ENCODE results near the gene ALKBH2. TPM values are rescaled to one million over a fixed set of nuclear protein-coding genes. Genes with fewer than 3 reads are reported as not detected.

The ALKBH2 gene
- polyA plus RNA-seq, 3 donors: 3.7 to 13.0 (median 4.5) TPM

DNA sequence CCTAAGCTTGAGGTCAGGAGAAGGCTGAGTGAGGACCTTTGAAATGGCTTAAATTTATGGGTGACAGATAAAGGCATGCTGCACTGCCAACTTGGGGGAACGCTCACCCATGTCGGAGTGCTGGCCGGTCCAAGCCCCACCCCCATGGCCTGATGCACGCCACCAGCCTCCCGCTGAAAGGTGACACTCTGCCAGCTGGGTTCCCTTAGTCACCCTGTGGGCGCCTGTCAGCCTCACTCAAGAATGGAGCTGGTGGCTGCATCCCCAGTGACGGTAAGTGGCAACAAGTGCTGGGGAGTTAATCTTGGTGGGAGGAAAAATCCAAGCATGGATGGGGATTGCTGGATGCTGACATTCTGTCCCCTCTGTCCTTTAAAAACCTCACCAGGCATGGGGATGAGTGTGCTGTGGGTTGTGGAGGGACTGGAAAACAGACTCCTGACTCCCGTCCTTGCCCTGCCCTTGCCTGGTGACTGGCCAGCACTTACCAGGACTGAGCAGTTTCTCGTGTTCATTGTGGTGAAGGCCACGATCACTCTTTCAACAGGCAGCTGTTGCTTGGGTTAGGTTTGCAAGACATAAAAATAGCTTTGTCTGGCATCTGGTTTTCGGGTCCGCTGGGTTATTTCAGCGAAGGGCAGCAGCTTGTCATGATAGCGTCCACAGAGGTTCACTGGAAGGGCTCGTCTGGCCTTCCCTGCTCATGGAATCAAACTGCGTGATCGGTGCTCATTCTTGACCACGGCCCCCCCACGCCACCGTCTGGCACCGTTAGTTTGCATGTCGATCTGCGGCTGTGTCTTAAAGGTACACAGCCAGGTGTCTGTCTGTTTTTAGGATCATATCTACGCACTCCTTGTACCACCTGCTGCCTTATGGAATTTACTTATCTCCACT, 38.1 kb upstream of the ALKBH2 start:
- no peak overlapping the region for H2AFZ ChIP-seq (ENCODE audit: insufficient read depth, low read depth, low read length, poor library complexity, severe bottlenecking)

More for the DNA sequence above, 38.1 kb upstream of the ALKBH2 start:
- WGBS (ENCODE audit: insufficient coverage): 85% methylated on average over 16 of the region's 24 CpGs
- Mint-ChIP-seq H3K9me3 (peaks cover 0 to 6% (median 2%) of the 10 kb centered on the region in 7 donors), H3K27ac (no peak overlapping the region), H3K36me3 (no peaks in the 10 kb centered on the region), H3K4me3 (no peak overlapping the region), H3K27me3 (ENCODE audit: low read depth in 3 of 3) (peaks cover 0 to 2% (median 0%) of the 10 kb centered on the region in 3 donors), H3K4me1 (no peaks in the 10 kb centered on the region)
- no peak overlapping the region for H3K27ac ChIP-seq (ENCODE audit: low read depth in 1 of 2, low read length in 2 of 2)
- H4K20me1 ChIP-seq (ENCODE audit: insufficient read depth, low read length): no peaks in the 10 kb centered on the region
- H3K36me3 ChIP-seq (replicated peaks in 1 of 2; ENCODE audit: control insufficient read depth in 1 of 2, insufficient read depth in 2 of 2, low read length in 2 of 2): no peaks in the 10 kb centered on the region
- no peaks in the 10 kb centered on the region for H3K9me3 ChIP-seq (replicated peaks in 1 of 2; ENCODE audit: control insufficient read depth in 1 of 2, insufficient read depth in 1 of 2, low read length in 2 of 2)
- intact Hi-C loops (cut with micrococcal nuclease): loop anchor here in 1 of 2 donors (5.0 kb wide), 1 partner anchor 261 kb away; no protein-coding TSS in a partner anchor
- no peak overlapping the region for H3K9ac ChIP-seq (ENCODE audit: insufficient read depth, low read length, poor library complexity, severe bottlenecking)
- no peak for DNase-seq
- H3K79me2 ChIP-seq (ENCODE audit: insufficient read depth, low read length): no peaks in the 10 kb centered on the region
- TF ChIP-seq, protein P1, sequence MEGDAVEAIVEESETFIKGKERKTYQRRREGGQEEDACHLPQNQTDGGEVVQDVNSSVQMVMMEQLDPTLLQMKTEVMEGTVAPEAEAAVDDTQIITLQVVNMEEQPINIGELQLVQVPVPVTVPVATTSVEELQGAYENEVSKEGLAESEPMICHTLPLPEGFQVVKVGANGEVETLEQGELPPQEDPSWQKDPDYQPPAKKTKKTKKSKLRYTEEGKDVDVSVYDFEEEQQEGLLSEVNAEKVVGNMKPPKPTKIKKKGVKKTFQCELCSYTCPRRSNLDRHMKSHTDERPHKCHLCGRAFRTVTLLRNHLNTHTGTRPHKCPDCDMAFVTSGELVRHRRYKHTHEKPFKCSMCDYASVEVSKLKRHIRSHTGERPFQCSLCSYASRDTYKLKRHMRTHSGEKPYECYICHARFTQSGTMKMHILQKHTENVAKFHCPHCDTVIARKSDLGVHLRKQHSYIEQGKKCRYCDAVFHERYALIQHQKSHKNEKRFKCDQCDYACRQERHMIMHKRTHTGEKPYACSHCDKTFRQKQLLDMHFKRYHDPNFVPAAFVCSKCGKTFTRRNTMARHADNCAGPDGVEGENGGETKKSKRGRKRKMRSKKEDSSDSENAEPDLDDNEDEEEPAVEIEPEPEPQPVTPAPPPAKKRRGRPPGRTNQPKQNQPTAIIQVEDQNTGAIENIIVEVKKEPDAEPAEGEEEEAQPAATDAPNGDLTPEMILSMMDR (IDR thresholded peaks at IDR 0.05): no peak
- no peak overlapping the region for H3K4me2 ChIP-seq (replicated peaks; ENCODE audit: extremely low read depth, low read length, poor library complexity, severe bottlenecking)
- no peaks in the 10 kb centered on the region for H3K4me1 ChIP-seq (ENCODE audit: control insufficient read depth in 1 of 2, insufficient read depth in 2 of 2, low read length in 2 of 2)
- H3K27me3 ChIP-seq (ENCODE audit: control insufficient read depth in 2 of 2, insufficient read depth in 2 of 2, low read length in 2 of 2): no peaks in the 10 kb centered on the region
- H3K4me3 ChIP-seq (replicated peaks in 1 of 3; ENCODE audit: low read depth in 2 of 3, low read length in 3 of 3): no peak overlapping the region
